Astrocyte (in vitro differentiated cells and primary cell): ENCODE results near the gene STX10. TPM values are rescaled to one million over a fixed set of nuclear protein-coding genes. Genes with fewer than 3 reads are reported as not detected.
A peak's percentile ranks its signal among the peaks of the same experiment; 100 is the strongest.

Experiments used
- DNase-seq: peaks from one replicate; pipeline ENCODE4 v3.0.0-alpha.2; 2010; ENCODE audit warnings: low read depth
- FAIRE-seq: peaks from 2 replicates; lab custom pipeline; 2011; peaks lifted over from hg19 to GRCh38; lab: Jason Lieb, UNC
- H2AFZ ChIP-seq: 2 replicates; pipeline ENCODE4 v1.6.0; 2012; ENCODE audit warnings: low read depth, low read length, inconsistent platforms
- H3K27ac ChIP-seq: 2 replicates; pipeline ENCODE4 v1.5.1; 2011; ENCODE audit warnings: low read depth, low read length, inconsistent platforms
- H3K27me3 ChIP-seq: 2 replicates; pipeline ENCODE4 v1.6.0; 2011; ENCODE audit warnings: low read length, inconsistent platforms; ENCODE audit not compliant: insufficient read depth
- H3K36me3 ChIP-seq: 2 replicates; pipeline ENCODE4 v1.5.1; 2011; ENCODE audit warnings: low read length, inconsistent platforms; ENCODE audit not compliant: insufficient read depth
- H3K4me1 ChIP-seq: 2 replicates; pipeline ENCODE4 v1.5.1; 2011; ENCODE audit warnings: low read length, inconsistent platforms; ENCODE audit not compliant: insufficient read depth
- H3K4me2 ChIP-seq: 2 replicates; pipeline ENCODE4 v1.6.0; 2012; ENCODE audit warnings: low read length, inconsistent platforms
- H3K4me3 ChIP-seq: 2 replicates; pipeline ENCODE4 v1.5.1; 2011; ENCODE audit warnings: low read depth, mild to moderate bottlenecking, low read length, inconsistent platforms; ENCODE audit not compliant: insufficient read depth
- H3K79me2 ChIP-seq: 2 replicates; pipeline ENCODE4 v1.6.0; 2012; ENCODE audit warnings: mild to moderate bottlenecking, low read length, inconsistent platforms; ENCODE audit not compliant: insufficient read depth
- H3K9ac ChIP-seq: 2 replicates; pipeline ENCODE4 v1.6.0; 2012; ENCODE audit warnings: mild to moderate bottlenecking, low read length, inconsistent platforms
- H3K9me3 ChIP-seq: 2 replicates; pipeline ENCODE4 v1.5.1; 2012; ENCODE audit warnings: low read depth, mild to moderate bottlenecking, low read length, inconsistent platforms; ENCODE audit not compliant: insufficient read depth
- H4K20me1 ChIP-seq: 2 replicates; pipeline ENCODE4 v1.6.0; 2012; ENCODE audit warnings: low read length, inconsistent platforms; ENCODE audit not compliant: insufficient read depth
- H3K27ac Mint-ChIP-seq: one replicate; pipeline ENCODE4 v1.8.0; 2021; ENCODE audit warnings: mild to moderate bottlenecking, mixed read lengths; ENCODE audit not compliant: unreplicated experiment
- H3K27me3 Mint-ChIP-seq: one replicate; pipeline ENCODE4 v1.8.0; 2021; ENCODE audit warnings: low read depth, mixed read lengths; ENCODE audit not compliant: unreplicated experiment
- H3K36me3 Mint-ChIP-seq: one replicate; pipeline ENCODE4 v1.8.0; 2021; ENCODE audit warnings: low read depth, mixed read lengths; ENCODE audit not compliant: unreplicated experiment
- H3K4me1 Mint-ChIP-seq: one replicate; pipeline ENCODE4 v1.8.0; 2021; ENCODE audit warnings: low read depth, mixed read lengths; ENCODE audit not compliant: unreplicated experiment
- H3K4me3 Mint-ChIP-seq: one replicate; pipeline ENCODE4 v1.8.0; 2021; ENCODE audit warnings: mild to moderate bottlenecking, moderate library complexity, mixed read lengths; ENCODE audit not compliant: unreplicated experiment
- H3K9me3 Mint-ChIP-seq: one replicate; pipeline ENCODE4 v1.8.0; 2021; ENCODE audit warnings: mild to moderate bottlenecking, mixed read lengths; ENCODE audit not compliant: unreplicated experiment
- CTCF ChIP-seq: IDR thresholded peaks from 2 replicates; pipeline ENCODE4 v1.5.1; 2011; ENCODE audit warnings: low read depth, mild to moderate bottlenecking, inconsistent platforms, low read length, moderate library complexity; ENCODE audit not compliant: insufficient read depth
- EZH2 ChIP-seq: IDR thresholded peaks from 2 replicates; pipeline ENCODE4 v1.6.1; 2012; ENCODE audit warnings: mild to moderate bottlenecking, low read length, inconsistent platforms; ENCODE audit not compliant: insufficient read depth
- total RNA-seq: library from RNA; stranded (reverse); gene quantifications from 2 replicates; pipeline ENCODE4 v1.2.1, GENCODE V29; 2021

The STX10 gene
- total RNA-seq, 1 donor from 2014 or later, result 39.7 TPM

GRCh38 chr19:13100841-13101589, 49.2 kb downstream of the STX10 start:
- H3K27ac Mint-ChIP-seq, result peak overlapping the region; percentile 53
- TF ChIP-seq EZH2 (no peak), CTCF (no peak)
- H3K27me3 Mint-ChIP-seq, result peaks cover 27% of the 10 kb centered on the region

GRCh38 chr19:13100031-13100588, 50.1 kb downstream of the STX10 start:
- H3K4me1 Mint-ChIP-seq, result peaks cover 3% of the 10 kb centered on the region
- no peaks in the 10 kb centered on the region for H3K9me3 ChIP-seq
- H3K27ac Mint-ChIP-seq, result peak overlapping the region; percentile 47
- H3K27me3 ChIP-seq, result no peaks in the 10 kb centered on the region
- peaks cover 5% of the 10 kb centered on the region for H3K4me1 ChIP-seq
- H3K9ac ChIP-seq, result no peak overlapping the region
- H3K4me2 ChIP-seq, result no peak overlapping the region
- H3K4me3 Mint-ChIP-seq, result no peak overlapping the region
- no peak overlapping the region for H3K27ac ChIP-seq
- H3K36me3 Mint-ChIP-seq, result peaks cover 7% of the 10 kb centered on the region
- FAIRE-seq (no peak), DNase-seq (no peak)
- no peaks in the 10 kb centered on the region for H3K79me2 ChIP-seq
- peaks cover 28% of the 10 kb centered on the region for H3K27me3 Mint-ChIP-seq
- peaks cover 10% of the 10 kb centered on the region for H3K9me3 Mint-ChIP-seq
- no peaks in the 10 kb centered on the region for H3K36me3 ChIP-seq
- no peak for TF ChIP-seq CTCF
- no peak for TF ChIP-seq EZH2
- peaks cover 6% of the 10 kb centered on the region for H4K20me1 ChIP-seq
- H3K4me3 ChIP-seq, result no peak overlapping the region
- H2AFZ ChIP-seq, result no peak overlapping the region

More at GRCh38 chr19:13100841-13101589, 49.2 kb downstream of the STX10 start:
- Histone ChIP-seq H3K79me2 (no peaks in the 10 kb centered on the region), H3K4me3 (no peak overlapping the region), H4K20me1 (peaks cover 6% of the 10 kb centered on the region), H3K27ac (no peak overlapping the region), H3K27me3 (no peaks in the 10 kb centered on the region), H3K9me3 (no peaks in the 10 kb centered on the region), H3K9ac (no peak overlapping the region), H3K4me2 (no peak overlapping the region), H2AFZ (no peak overlapping the region), H3K36me3 (no peaks in the 10 kb centered on the region), H3K4me1 (peaks cover 5% of the 10 kb centered on the region)
- peaks cover 3% of the 10 kb centered on the region for H3K4me1 Mint-ChIP-seq
- DNase-seq (no peak), FAIRE-seq (no peak)
- H3K36me3 Mint-ChIP-seq, result peaks cover 7% of the 10 kb centered on the region
- peaks cover 10% of the 10 kb centered on the region for H3K9me3 Mint-ChIP-seq
- H3K4me3 Mint-ChIP-seq, result no peak overlapping the region
